Stimulated activated naive CD4-positive, alpha-beta T cell treated with Interleukin-2 at 50 U/mL for 16 hours (primary cell): Measurements from ENCODE around the gene MX1.

Source experiments
- DNase-seq: peaks from one replicate; lab custom pipeline; 2025; lab: John Stamatoyannopoulos, UW

The MX1 gene

GRCh38 chr21:41432562-41433460 is 6.8 kb downstream of the MX1 start:
- DNase-seq: no peak

- DNase-seq: no peak
Measured at GRCh38 chr21:41433566-41433965, 7.5 kb downstream of the MX1 start.

DNA sequence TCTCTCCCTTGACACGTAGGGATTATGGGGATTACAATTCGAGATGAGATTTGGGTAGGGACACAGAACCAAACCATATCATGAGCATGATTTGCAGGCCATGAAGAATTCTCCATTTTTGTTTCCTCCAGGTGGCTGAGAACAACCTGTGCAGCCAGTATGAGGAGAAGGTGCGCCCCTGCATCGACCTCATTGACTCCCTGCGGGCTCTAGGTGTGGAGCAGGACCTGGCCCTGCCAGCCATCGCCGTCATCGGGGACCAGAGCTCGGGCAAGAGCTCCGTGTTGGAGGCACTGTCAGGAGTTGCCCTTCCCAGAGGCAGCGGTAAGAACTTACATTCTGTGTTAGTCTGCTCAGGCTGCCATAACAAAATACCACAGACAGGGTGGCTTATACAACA is 9.7 kb downstream of the MX1 start:
- no peak for DNase-seq

DNA sequence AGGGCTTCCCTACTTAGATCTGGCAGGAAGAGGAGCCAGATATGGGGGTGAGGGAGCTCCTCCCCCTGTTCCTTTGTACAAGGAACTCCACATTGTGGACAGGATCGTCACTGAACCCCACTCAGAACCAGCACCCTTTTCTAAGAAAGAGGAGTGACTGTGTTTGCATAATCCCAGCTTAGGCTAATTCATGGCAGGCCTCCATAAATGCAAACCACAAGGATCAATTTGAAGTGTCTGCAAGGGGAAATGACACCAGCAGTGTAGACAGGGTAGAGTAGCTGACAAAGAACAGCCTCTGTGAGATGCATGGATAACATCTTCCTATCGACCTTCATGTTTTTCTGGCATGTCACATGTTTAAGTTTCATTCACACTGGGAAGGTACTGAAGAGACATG is 11.7 kb downstream of the MX1 start:
- no peak for DNase-seq

- DNase-seq: no peak
Measured at GRCh38 chr21:41438425-41439113, 12.5 kb downstream of the MX1 start.

- DNase-seq: no peak
Measured at GRCh38 chr21:41439248-41439647, 13.2 kb downstream of the MX1 start.

DNA sequence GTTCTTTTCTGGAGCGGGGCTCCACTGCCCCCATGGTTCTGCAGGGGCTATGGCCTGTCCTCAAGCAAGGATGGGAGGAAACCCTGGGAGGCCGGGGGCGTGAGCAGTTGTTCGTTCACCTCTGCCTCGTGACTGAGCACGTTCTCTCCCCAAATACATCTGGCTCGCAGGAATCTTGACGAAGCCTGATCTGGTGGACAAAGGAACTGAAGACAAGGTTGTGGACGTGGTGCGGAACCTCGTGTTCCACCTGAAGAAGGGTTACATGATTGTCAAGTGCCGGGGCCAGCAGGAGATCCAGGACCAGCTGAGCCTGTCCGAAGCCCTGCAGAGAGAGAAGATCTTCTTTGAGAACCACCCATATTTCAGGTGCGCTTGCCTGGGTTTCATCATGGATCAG is 15.5 kb downstream of the MX1 start:
- DNase-seq: no peak

GRCh38 chr21:41442481-41443186 is 16.6 kb downstream of the MX1 start:
- DNase-seq: no peak

DNA sequence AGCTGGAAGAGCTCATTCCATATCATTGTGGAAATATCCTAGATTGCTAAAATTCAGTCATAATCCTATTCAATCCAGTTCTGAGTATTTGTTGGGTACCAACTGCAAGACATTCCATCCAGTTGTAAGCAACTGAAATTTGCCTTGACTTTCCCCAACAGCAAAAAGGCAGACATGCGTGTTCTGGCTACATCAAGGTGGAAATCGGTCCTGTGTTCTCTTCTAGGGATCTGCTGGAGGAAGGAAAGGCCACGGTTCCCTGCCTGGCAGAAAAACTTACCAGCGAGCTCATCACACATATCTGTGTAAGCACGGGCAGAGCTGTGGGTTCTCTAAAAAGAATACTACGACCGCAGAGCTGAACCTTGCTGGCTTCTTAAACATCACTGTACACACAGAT is 17.5 kb downstream of the MX1 start:
- DNase-seq: no peak

DNA sequence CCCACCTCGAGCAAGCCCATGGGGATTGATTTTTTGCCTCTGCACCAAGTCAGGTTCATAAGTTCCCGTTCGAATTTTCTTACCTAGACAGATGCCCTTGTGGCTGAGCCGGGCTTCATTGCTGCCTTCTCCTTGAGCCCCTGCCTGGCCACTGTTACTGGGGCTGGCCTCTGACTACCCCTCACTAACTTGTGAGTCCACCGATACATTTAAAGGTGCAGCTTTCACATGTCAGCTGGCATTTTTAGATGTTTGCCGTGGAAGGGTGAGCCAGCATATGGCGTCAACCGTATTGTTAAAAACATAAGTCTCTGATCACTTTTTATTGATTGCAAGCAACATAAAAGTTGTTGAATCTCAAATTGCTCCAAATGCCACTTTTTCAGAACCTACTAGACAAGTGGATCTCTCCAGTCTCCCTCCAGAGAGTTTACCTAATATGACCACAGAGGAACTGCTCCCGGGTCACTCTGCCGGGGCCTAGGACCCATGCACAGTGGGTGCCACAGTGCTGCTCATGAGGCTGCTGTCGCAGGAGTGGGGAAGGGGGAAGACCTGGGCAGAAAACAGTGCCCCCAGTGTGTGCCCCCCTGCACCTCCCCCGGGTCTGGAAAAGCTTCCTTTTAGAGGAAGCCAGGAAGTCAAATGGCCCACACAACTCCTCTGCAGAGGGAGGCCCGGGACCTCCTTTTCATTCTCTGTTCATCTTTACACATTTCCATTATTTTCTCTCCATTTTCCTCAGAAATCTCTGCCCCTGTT is 18.8 kb downstream of the MX1 start:
- no peak for DNase-seq

- DNase-seq: no peak
Measured at GRCh38 chr21:41445465-41445862, 19.4 kb downstream of the MX1 start.

DNA sequence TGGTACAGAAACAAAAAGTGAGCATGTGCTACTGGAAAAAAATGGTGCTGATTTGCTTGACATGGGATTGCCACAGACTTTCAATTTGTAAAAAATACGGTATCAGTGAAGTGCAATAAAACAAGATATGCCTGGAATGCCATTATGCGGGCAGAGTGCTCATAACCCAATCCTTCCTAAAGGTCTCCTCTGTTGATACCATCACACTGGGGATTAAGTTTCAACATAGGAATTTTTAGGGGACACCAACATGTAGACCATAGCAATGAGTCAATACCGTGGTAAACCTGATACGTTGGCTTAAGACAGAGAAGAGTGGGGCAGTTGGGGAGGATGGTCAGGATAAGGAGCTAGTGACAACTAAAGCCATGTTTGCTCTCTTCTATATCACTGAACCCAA is 20.5 kb downstream of the MX1 start:
- DNase-seq: no peak

- DNase-seq: no peak
Measured at GRCh38 chr21:41447356-41447755, 21.3 kb downstream of the MX1 start.

- DNase-seq: no peak
Measured at GRCh38 chr21:41449613-41450012, 23.6 kb downstream of the MX1 start.

GRCh38 chr21:41451753-41452676 is 26.0 kb downstream of the MX1 start:
- no peak for DNase-seq

DNA sequence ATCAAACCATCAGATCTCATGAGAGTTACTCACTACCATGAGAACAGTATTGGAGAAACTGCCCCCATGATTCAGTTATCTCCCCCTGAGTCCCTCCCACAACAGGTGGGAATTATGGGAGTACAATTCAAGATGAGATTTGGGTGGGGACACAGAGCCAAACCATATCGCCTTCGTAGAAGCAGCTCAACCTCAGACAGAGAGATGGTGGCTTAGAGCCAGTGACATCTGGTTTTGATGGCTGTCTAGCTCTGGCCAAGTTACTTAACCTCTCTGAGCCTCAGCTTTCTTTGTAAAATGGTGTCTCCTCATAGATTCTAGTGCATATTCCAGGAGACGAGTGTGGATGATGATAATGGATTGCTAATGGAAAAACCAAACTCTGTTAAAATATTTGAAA is 27.2 kb downstream of the MX1 start:
- DNase-seq: no peak

- DNase-seq: no peak
Measured at GRCh38 chr21:41453761-41454160, 27.7 kb downstream of the MX1 start.

GRCh38 chr21:41458121-41458520 is 32.1 kb downstream of the MX1 start:
- no peak for DNase-seq

GRCh38 chr21:41458559-41458958 is 32.5 kb downstream of the MX1 start:
- no peak for DNase-seq

DNA sequence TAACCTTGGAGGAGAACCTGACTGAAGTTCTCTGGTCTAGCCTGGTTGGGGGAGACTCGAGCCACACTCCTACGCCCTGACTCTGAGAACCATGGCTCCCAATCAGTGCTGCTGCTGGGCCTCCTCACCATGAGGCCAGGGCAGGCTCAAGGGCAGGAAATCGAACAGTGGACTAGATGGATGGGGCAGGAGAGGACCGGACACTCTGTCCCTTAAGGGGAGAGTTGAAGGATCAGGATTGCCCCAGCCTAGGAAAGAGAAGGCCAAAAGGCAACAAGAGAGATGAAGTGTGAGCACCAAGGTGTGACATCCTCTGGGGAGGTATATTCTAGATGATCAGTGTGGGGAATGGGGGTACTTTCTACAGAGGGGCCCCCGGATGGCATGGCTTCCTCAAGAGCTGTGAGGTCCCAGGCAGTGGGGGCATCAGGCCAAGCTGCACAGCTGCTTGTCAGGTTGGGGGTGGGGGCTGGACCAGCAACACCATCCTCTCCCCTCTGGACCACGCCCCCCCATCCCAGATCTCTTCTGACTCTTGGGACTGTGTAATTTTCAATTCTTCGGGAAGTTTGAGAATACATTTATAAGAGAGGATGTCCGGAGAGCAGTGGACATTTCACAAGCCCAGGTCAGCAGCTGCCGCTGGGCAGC is 34.0 kb downstream of the MX1 start:
- DNase-seq: no peak
